GM12878 (cell line): Measurements from ENCODE around the gene GPR18. TPM values are rescaled to one million over a fixed set of nuclear protein-coding genes. Genes with fewer than 3 reads are reported as not detected.

Source experiments
- ATF2 ChIP-seq: IDR thresholded peaks from 2 replicates; pipeline ENCODE4 v1.6.1; 2012; ENCODE audit warnings: low read length, inconsistent platforms
- ATF7 ChIP-seq: fragments of 450-650 bp; IDR thresholded peaks from 2 replicates; pipeline ENCODE4 v1.6.1; 2016; ENCODE audit warnings: low read depth, mild to moderate bottlenecking
- BHLHE40 ChIP-seq, 2 experiments: fragments of 450-650 bp in 1 of 2; IDR thresholded peaks; 2 replicates each; pipeline ENCODE4 v1.6.1; 2011 to 2017; ENCODE audit warnings: low read depth in 2 of 2, borderline replicate concordance in 1 of 2, improper control_type of control experiment in 1 of 2, low read length in 1 of 2, mild to moderate bottlenecking in 1 of 2
- CREM ChIP-seq: IDR thresholded peaks from 2 replicates; pipeline ENCODE4 v1.6.1; 2014; ENCODE audit warnings: antibody characterized with exemption, low read depth
- FOXM1 ChIP-seq: IDR thresholded peaks from 2 replicates; pipeline ENCODE4 v1.6.1; 2012; ENCODE audit warnings: low read depth, mild to moderate bottlenecking, inconsistent platforms, low read length, moderate library complexity
- GABPA ChIP-seq: IDR thresholded peaks from 2 replicates; pipeline ENCODE4 v1.6.1; 2014; ENCODE audit warnings: antibody characterized with exemption, low read depth, mild to moderate bottlenecking, inconsistent platforms
- GATAD2B ChIP-seq: fragments of 450-650 bp; conservative IDR thresholded peaks from 2 replicates; pipeline ENCODE4 v1.6.1; 2017; ENCODE audit warnings: low read depth, mild to moderate bottlenecking, moderate library complexity
- IRF3 ChIP-seq: fragments of 450-650 bp; IDR thresholded peaks from 2 replicates; pipeline ENCODE4 v1.6.1; 2014; ENCODE audit warnings: mild to moderate bottlenecking
- JUNB ChIP-seq: IDR thresholded peaks from 2 replicates; pipeline ENCODE4 v1.6.1; 2016; ENCODE audit warnings: antibody characterized with exemption, mild to moderate bottlenecking
- MAX ChIP-seq: IDR thresholded peaks from 2 replicates; pipeline ENCODE4 v1.6.1; 2012; ENCODE audit warnings: low read depth, low read length, improper control_type of control experiment
- MTA2 ChIP-seq: fragments of 450-650 bp; IDR thresholded peaks from 2 replicates; pipeline ENCODE4 v1.6.1; 2016; ENCODE audit warnings: low read depth, mild to moderate bottlenecking, moderate library complexity
- MTA3 ChIP-seq: IDR thresholded peaks from 2 replicates; pipeline ENCODE4 v1.6.1; 2012; ENCODE audit warnings: low read length, inconsistent platforms, borderline replicate concordance
- NR2F1 ChIP-seq: fragments of 450-650 bp; conservative IDR thresholded peaks from 2 replicates; pipeline ENCODE4 v1.6.1; 2017; ENCODE audit warnings: mild to moderate bottlenecking
- PML ChIP-seq: IDR thresholded peaks from 2 replicates; pipeline ENCODE4 v1.6.1; 2012; ENCODE audit warnings: low read length, inconsistent platforms
- SMARCA5 ChIP-seq: fragments of 450-650 bp; IDR thresholded peaks from 2 replicates; pipeline ENCODE4 v1.6.1; 2017; ENCODE audit warnings: mild to moderate bottlenecking
- STAT3 ChIP-seq: IDR thresholded peaks from 2 replicates; pipeline ENCODE4 v1.6.1; 2011; ENCODE audit warnings: low read depth, low read length, improper control_type of control experiment
- polyA plus RNA-seq, 11 experiments: library from polyadenylated mRNA; depleted of rRNA in 4 of 11; unstranded in 6 of 11; stranded (reverse) in 5 of 11; fragments of >200 nt; fragmentation: Nextera tagmentation in 4 of 11; fragmentation: Illumina TruSeq in 1 of 11; extraction: Ambion mirVana in 4 of 11; extraction: Trizol in 1 of 11; gene quantifications; 1 replicate in 1 of 11; 2 replicates in 10 of 11; pipeline versions ENCODE4 v1.2.1 to v1.2.3, GENCODE V29; 2011 to 2016; ENCODE audit warnings: inconsistent platforms in 2 of 11, missing spikeins in 2 of 11, low read depth in 1 of 11
- total RNA-seq, 4 experiments: library from RNA; depleted of rRNA in 3 of 4; stranded (reverse); fragments of >200 nt in 3 of 4; fragmentation: Illumina TruSeq in 1 of 4; extraction: Trizol in 1 of 4; gene quantifications; 2 replicates each; pipeline versions ENCODE4 v1.2.1 to v1.2.3, GENCODE V29; 2013 to 2021
- TF ChIP-seq, protein P1 (sequence below): fragments of 450-650 bp; formaldehyde crosslinking; IDR thresholded peaks from 2 replicates; pipeline ENCODE4 v1.4.0; 2022; ENCODE audit warnings: mild to moderate bottlenecking, moderate library complexity
- TF ChIP-seq, protein P2 (sequence below): fragments of 450-650 bp; IDR thresholded peaks from 2 replicates; pipeline ENCODE4 v1.6.1; 2017; ENCODE audit warnings: mild to moderate bottlenecking, low read depth, inconsistent platforms; ENCODE audit not compliant: poor library complexity, severe bottlenecking
- TF ChIP-seq, protein P3 (sequence below): fragments of 150-350 bp; IDR thresholded peaks from 2 replicates; pipeline ENCODE4 v1.6.1; 2016; ENCODE audit warnings: low read depth, low read length

GPR18 gene
- total and polyA plus RNA-seq, 10 of the 15 experiments (the other 5 are each of a cell fraction or from before 2014, with no cell fraction given), result 3.3 to 12.9 (median 5.2) TPM

- peak; percentile 91 for TF ChIP-seq ATF2
- TF ChIP-seq ATF7, result peak; percentile 77
- TF ChIP-seq GABPA, result peak; percentile 69
- TF ChIP-seq MTA3, result peak; percentile 66; the same call in 1 of the 2 replicates
- TF ChIP-seq, protein P1, sequence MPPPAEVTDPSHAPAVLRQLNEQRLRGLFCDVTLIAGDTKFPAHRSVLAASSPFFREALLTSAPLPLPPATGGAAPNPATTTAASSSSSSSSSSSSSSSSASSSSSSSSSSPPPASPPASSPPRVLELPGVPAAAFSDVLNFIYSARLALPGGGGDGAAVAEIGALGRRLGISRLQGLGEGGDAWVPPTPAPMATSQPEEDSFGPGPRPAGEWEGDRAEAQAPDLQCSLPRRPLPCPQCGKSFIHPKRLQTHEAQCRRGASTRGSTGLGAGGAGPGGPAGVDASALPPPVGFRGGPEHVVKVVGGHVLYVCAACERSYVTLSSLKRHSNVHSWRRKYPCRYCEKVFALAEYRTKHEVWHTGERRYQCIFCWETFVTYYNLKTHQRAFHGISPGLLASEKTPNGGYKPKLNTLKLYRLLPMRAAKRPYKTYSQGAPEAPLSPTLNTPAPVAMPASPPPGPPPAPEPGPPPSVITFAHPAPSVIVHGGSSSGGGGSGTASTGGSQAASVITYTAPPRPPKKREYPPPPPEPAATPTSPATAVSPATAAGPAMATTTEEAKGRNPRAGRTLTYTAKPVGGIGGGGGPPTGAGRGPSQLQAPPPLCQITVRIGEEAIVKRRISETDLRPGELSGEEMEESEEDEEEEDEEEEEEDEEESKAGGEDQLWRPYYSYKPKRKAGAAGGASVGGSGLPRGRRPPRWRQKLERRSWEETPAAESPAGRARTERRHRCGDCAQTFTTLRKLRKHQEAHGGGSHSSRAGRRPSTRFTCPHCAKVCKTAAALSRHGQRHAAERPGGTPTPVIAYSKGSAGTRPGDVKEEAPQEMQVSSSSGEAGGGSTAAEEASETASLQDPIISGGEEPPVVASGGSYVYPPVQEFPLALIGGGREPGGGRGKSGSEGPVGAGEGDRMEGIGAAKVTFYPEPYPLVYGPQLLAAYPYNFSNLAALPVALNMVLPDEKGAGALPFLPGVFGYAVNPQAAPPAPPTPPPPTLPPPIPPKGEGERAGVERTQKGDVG, result no peak
- peak; percentile 84; the same call in 1 of the 2 replicates for TF ChIP-seq FOXM1
- peak; percentile 73 for TF ChIP-seq MTA2
- TF ChIP-seq, protein P2, sequence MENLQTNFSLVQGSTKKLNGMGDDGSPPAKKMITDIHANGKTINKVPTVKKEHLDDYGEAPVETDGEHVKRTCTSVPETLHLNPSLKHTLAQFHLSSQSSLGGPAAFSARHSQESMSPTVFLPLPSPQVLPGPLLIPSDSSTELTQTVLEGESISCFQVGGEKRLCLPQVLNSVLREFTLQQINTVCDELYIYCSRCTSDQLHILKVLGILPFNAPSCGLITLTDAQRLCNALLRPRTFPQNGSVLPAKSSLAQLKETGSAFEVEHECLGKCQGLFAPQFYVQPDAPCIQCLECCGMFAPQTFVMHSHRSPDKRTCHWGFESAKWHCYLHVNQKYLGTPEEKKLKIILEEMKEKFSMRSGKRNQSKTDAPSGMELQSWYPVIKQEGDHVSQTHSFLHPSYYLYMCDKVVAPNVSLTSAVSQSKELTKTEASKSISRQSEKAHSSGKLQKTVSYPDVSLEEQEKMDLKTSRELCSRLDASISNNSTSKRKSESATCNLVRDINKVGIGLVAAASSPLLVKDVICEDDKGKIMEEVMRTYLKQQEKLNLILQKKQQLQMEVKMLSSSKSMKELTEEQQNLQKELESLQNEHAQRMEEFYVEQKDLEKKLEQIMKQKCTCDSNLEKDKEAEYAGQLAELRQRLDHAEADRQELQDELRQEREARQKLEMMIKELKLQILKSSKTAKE, result peak; percentile 66
- TF ChIP-seq PML, result peak; percentile 72
- TF ChIP-seq SMARCA5, result 0 out of 2 replicates have a peak, but pooled peaks have one; percentile 24
- TF ChIP-seq CREM, result peak; percentile 61; the same call in 1 of the 2 replicates
- TF ChIP-seq NR2F1, result peak; percentile 71
- TF ChIP-seq BHLHE40 (IDR thresholded peaks at IDR 0.05; ENCODE audit: borderline replicate concordance in 1 of 2, low read depth in 2 of 2, low read length in 1 of 2), result peak; percentile 43 to 70; a peak in 3 of 4 replicates
- no peak for TF ChIP-seq STAT3
- TF ChIP-seq JUNB, result peak; percentile 94
- no peak for TF ChIP-seq IRF3
- TF ChIP-seq MAX, result no peak
- TF ChIP-seq, protein P3, sequence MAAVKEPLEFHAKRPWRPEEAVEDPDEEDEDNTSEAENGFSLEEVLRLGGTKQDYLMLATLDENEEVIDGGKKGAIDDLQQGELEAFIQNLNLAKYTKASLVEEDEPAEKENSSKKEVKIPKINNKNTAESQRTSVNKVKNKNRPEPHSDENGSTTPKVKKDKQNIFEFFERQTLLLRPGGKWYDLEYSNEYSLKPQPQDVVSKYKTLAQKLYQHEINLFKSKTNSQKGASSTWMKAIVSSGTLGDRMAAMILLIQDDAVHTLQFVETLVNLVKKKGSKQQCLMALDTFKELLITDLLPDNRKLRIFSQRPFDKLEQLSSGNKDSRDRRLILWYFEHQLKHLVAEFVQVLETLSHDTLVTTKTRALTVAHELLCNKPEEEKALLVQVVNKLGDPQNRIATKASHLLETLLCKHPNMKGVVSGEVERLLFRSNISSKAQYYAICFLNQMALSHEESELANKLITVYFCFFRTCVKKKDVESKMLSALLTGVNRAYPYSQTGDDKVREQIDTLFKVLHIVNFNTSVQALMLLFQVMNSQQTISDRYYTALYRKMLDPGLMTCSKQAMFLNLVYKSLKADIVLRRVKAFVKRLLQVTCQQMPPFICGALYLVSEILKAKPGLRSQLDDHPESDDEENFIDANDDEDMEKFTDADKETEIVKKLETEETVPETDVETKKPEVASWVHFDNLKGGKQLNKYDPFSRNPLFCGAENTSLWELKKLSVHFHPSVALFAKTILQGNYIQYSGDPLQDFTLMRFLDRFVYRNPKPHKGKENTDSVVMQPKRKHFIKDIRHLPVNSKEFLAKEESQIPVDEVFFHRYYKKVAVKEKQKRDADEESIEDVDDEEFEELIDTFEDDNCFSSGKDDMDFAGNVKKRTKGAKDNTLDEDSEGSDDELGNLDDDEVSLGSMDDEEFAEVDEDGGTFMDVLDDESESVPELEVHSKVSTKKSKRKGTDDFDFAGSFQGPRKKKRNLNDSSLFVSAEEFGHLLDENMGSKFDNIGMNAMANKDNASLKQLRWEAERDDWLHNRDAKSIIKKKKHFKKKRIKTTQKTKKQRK, result no peak
- TF ChIP-seq GATAD2B, result peak; percentile 49; the same call in 1 of the 2 replicates
These were observed at the start of gene GPR18 (continued) for GRCh38 chr13:99258210-99258860.
